Chondrocyte (in vitro differentiated cells): ENCODE data around the gene PRPS1. TPM values are rescaled to one million over a fixed set of nuclear protein-coding genes. Genes with fewer than 3 reads are reported as not detected.
"Not testable (repeated sequence)": the region's sequence is repeated elsewhere in the genome, so short reads cannot be mapped to it uniquely, and the experiment has no call there.

Experiments
- DNase-seq: peaks from one replicate; pipeline ENCODE4 v3.0.0; 2021; ENCODE audit warnings: mixed read lengths, low spot score
- H3K27ac Mint-ChIP-seq: one replicate; pipeline ENCODE4 v1.8.0; 2021; ENCODE audit warnings: mild to moderate bottlenecking, moderate library complexity, mixed read lengths; ENCODE audit not compliant: unreplicated experiment
- H3K27me3 Mint-ChIP-seq: 2 replicates; pipeline ENCODE4 v1.8.0; 2021; ENCODE audit warnings: low read depth, mixed read lengths
- H3K36me3 Mint-ChIP-seq: 2 replicates; pipeline ENCODE4 v1.8.0; 2021; ENCODE audit warnings: low read depth, mixed read lengths
- H3K4me1 Mint-ChIP-seq: 2 replicates; pipeline ENCODE4 v1.8.0; 2021; ENCODE audit warnings: low read depth, mild to moderate bottlenecking, mixed read lengths
- H3K4me3 Mint-ChIP-seq: one replicate; pipeline ENCODE4 v1.8.0; 2021; ENCODE audit warnings: mild to moderate bottlenecking, moderate library complexity, mixed read lengths; ENCODE audit not compliant: unreplicated experiment
- H3K9me3 Mint-ChIP-seq: 2 replicates; pipeline ENCODE4 v1.8.0; 2021; ENCODE audit warnings: low read depth, mixed read lengths
- total RNA-seq: library from RNA; stranded (reverse); gene quantifications from 3 replicates; pipeline ENCODE4 v1.2.1, GENCODE V29; 2021
- TF ChIP-seq, protein P1 (sequence below): fragments of 200-600 bp; sonication (generic); IDR thresholded peaks from 2 replicates; pipeline ENCODE4 v1.5.0; 2021; ENCODE audit warnings: antibody characterized with exemption, mild to moderate bottlenecking, moderate library complexity

Gene PRPS1
- total RNA-seq, 1 donor from 2014 or later, result 31.6 TPM

DNA sequence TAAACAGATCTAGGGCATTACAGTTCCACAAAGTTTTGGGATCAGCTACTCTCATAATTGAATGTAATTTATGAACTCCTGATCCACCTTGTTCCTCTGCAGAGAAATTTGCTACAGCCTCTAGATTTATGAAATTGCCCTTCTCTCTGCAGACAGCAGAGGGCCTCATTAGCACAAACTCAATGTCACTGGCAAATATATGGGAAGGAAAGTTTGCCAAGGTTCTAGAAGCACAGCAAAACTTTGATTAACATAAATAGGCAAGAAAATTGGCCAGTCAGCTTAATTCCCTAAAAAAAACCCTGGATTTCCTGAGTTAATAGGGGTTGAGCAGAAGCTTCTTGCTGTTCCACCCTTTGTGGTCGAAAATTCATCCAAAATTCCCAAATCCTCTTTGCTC, 31.5 kb downstream of the PRPS1 start:
- no peaks in the 10 kb centered on the region for H3K27me3 Mint-ChIP-seq
- H3K4me1 Mint-ChIP-seq, result peaks cover 27% of the 10 kb centered on the region
- H3K9me3 Mint-ChIP-seq, result no peaks in the 10 kb centered on the region
- H3K27ac Mint-ChIP-seq, result no peak overlapping the region
- TF ChIP-seq, protein P1, sequence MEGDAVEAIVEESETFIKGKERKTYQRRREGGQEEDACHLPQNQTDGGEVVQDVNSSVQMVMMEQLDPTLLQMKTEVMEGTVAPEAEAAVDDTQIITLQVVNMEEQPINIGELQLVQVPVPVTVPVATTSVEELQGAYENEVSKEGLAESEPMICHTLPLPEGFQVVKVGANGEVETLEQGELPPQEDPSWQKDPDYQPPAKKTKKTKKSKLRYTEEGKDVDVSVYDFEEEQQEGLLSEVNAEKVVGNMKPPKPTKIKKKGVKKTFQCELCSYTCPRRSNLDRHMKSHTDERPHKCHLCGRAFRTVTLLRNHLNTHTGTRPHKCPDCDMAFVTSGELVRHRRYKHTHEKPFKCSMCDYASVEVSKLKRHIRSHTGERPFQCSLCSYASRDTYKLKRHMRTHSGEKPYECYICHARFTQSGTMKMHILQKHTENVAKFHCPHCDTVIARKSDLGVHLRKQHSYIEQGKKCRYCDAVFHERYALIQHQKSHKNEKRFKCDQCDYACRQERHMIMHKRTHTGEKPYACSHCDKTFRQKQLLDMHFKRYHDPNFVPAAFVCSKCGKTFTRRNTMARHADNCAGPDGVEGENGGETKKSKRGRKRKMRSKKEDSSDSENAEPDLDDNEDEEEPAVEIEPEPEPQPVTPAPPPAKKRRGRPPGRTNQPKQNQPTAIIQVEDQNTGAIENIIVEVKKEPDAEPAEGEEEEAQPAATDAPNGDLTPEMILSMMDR, result peak; percentile 83
- no peaks in the 10 kb centered on the region for H3K36me3 Mint-ChIP-seq
- DNase-seq, result no peak
- no peak overlapping the region for H3K4me3 Mint-ChIP-seq

DNA sequence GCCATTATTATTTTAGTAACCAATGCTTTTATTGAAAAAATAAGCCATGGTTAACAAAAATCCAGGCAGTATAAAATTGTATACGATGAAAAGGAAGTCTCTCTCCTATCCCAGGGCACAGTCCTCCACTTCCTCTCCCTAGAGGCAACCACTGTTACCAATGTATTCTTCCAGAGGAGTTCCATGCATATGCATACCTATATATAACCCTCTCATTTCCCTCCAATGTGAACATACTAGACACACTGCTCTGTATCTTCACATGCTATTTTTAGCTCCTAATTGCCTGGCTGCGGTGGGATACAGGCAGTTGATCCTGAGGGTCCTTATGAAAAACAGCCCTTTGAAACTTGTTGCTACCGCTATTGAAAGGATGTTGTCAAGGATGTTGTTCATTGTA, 33.8 kb downstream of the PRPS1 start:
- H3K27ac Mint-ChIP-seq, result peak overlapping the region; percentile 4
- H3K4me1 Mint-ChIP-seq, result peaks cover 16% of the 10 kb centered on the region
- no peak overlapping the region for H3K4me3 Mint-ChIP-seq
- H3K36me3 Mint-ChIP-seq, result no peaks in the 10 kb centered on the region
- no peak for DNase-seq
- TF ChIP-seq, protein P1, result no peak
- peaks cover 2% of the 10 kb centered on the region for H3K9me3 Mint-ChIP-seq
- H3K27me3 Mint-ChIP-seq, result no peaks in the 10 kb centered on the region

DNA sequence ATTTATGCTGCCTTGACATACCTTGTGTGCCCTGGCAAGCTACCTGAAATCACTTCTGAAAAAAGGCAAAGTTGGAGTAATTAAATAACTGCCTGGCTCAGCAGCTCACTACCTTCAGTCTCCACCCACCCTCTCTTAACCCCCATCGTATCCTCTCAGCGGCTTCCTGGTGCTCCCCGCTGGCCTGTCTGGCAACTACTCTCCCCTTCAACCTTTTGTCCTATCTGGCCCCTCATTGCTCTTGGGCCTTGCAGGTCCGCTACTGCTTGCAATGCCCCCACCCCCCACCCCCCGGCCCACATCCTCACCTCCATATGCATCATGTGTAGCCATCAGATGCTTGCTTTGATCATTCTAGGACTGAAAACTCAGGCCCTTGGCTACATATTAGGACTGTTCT, 34.5 kb downstream of the PRPS1 start:
- H3K36me3 Mint-ChIP-seq, result no peaks in the 10 kb centered on the region
- peaks cover 16% of the 10 kb centered on the region for H3K4me1 Mint-ChIP-seq
- no peak overlapping the region for H3K4me3 Mint-ChIP-seq
- no peak overlapping the region for H3K27ac Mint-ChIP-seq
- TF ChIP-seq, protein P1, result no peak
- no peak for DNase-seq
- H3K9me3 Mint-ChIP-seq, result peaks cover 2% of the 10 kb centered on the region
- no peaks in the 10 kb centered on the region for H3K27me3 Mint-ChIP-seq

DNA sequence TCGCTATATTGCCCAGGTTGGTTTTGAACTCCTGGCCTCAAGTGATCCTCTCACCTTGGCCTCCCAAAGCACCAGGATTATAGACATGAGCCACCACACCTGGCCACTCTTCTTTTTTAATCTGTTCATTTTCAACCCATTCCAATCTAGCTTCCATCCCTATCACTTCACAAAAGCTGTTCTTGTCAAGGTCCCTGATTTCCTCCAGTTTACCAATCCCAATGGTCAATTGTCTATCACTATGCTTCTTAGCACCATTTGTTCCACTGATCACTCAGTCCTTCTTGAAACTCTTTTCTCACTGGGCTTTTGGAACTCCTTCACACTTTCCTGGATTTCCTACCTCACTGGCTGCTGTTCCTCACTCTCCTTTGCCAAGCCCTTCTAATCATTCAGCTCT, 38.6 kb downstream of the PRPS1 start:
- Mint-ChIP-seq H3K4me3 (no peak overlapping the region), H3K27me3 (no peaks in the 10 kb centered on the region), H3K36me3 (peaks cover 1% of the 10 kb centered on the region), H3K27ac (no peak overlapping the region), H3K4me1 (peaks cover 10% of the 10 kb centered on the region), H3K9me3 (peaks cover 2% of the 10 kb centered on the region)
- DNase-seq, result no peak
- TF ChIP-seq, protein P1, result no peak

DNA sequence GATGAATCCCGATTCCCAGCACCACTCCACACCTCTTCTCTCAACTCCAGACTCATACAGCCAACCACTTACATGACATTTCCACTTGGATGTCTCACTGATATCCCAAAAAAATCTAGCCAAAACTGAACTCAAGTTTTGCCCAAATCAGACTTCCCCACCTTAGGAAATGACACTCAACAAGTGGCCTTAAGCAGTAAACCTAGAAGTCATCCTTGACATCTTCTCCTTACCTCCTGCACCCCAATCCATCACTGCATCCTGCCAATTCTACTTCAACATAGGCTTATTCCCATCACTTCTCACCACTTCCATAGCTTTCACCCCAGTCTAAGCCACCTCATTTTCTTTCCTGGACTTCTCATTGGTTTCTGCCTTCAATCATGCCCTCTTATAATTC, 39.1 kb downstream of the PRPS1 start:
- peaks cover 5% of the 10 kb centered on the region for H3K4me1 Mint-ChIP-seq
- peaks cover 1% of the 10 kb centered on the region for H3K36me3 Mint-ChIP-seq
- no peak overlapping the region for H3K27ac Mint-ChIP-seq
- H3K4me3 Mint-ChIP-seq, result no peak overlapping the region
- H3K9me3 Mint-ChIP-seq, result peaks cover 2% of the 10 kb centered on the region
- TF ChIP-seq, protein P1, result no peak
- no peak for DNase-seq
- H3K27me3 Mint-ChIP-seq, result no peaks in the 10 kb centered on the region

DNA sequence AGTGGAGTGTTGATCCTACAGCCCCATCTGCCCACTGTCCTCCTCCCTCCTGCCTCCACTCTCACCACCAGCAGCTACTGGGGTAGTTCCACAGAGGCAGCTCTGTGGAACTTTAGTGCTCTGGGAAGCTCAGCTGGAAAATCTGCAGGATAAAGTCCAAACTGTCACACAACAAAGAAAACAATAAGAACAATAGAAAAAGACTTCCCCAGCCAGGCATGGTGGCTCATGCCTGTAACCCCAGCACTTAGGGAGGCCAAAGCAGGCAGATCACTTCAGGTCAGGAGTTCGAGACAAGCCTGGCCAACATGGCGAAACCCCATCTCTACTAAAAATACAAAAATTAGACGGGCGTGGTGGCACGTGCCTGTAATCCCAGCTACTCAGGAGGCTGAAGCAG, 40.4 kb downstream of the PRPS1 start:
- H3K27me3 Mint-ChIP-seq, H3K9me3 Mint-ChIP-seq, H3K4me3 Mint-ChIP-seq, H3K27ac Mint-ChIP-seq, H3K36me3 Mint-ChIP-seq, DNase-seq: not testable (repeated sequence)
- peaks cover 12% of the 10 kb centered on the region for H3K4me1 Mint-ChIP-seq
